ENCODE data around the gene PML.
"Not testable (repeated sequence)": the region's sequence is repeated elsewhere in the genome, so short reads cannot be mapped to it uniquely, and the experiment has no call there.

PML gene

DNA sequence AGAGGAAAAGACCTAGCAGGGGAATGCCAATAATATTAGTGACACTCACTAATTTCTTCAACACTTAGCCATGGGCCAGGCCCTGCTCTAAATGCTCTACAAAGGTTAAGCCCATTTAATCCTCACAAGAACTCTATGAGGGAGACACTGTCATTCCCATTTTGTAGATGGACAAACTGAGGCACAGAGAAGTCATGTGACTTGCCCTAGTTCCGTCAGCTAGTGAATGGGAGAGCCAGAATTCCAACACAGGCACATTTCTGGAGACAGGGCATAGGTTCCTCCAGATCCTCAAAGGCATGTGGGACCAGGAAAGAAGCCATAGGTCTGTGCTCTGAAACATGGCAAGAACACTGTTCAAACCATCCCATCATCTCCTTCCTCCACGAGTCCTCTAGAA is 36.7 kb upstream of the PML start:
- no peaks in the 10 kb centered on the region for H3K9me3 ChIP-seq (ENCODE audit: control extremely low read depth in 1 of 5, control insufficient read depth in 4 of 5, insufficient read depth in 2 of 5, low read depth in 1 of 5, low read length in 4 of 5)
- H3K27me3 ChIP-seq (replicated peaks in 2 of 5; ENCODE audit: control insufficient read depth in 4 of 5, insufficient read depth in 5 of 5, low read length in 4 of 5) = no peaks in the 10 kb centered on the region
- H3K4me3 ChIP-seq (ENCODE audit: control insufficient read depth in 1 of 7, extremely low read depth in 1 of 7, insufficient read depth in 4 of 7, low read depth in 2 of 7, low read length in 6 of 7) = no peak overlapping the region
- H3K27ac ChIP-seq (ENCODE audit: insufficient read depth in 1 of 2, low read depth in 1 of 2, low read length in 2 of 2, poor library complexity in 1 of 2, severe bottlenecking in 2 of 2) = no peak overlapping the region
- no peaks in the 10 kb centered on the region for H3K36me3 ChIP-seq (ENCODE audit: control insufficient read depth in 4 of 4, insufficient read depth in 4 of 4, low read length in 3 of 4)
- no peak for DNase-seq
- ChIA-PET CTCF (interaction anchor here (1.2 to 4.1 kb wide), 6 partner anchors 9 to 79 kb away, joined by 3 to 21 read pairs (median 4); no protein-coding TSS in a partner anchor), POLR2A (no interaction called here)
- 100% methylated on average over 1 of the region's 2 CpGs for WGBS (ENCODE audit: insufficient coverage)
- peaks cover 8 to 91% (median 80%) of the 10 kb centered on the region in 4 experiments for H3K4me1 ChIP-seq (ENCODE audit: control extremely low read depth in 1 of 4, control insufficient read depth in 4 of 4, insufficient read depth in 4 of 4, low read length in 3 of 4)

DNA sequence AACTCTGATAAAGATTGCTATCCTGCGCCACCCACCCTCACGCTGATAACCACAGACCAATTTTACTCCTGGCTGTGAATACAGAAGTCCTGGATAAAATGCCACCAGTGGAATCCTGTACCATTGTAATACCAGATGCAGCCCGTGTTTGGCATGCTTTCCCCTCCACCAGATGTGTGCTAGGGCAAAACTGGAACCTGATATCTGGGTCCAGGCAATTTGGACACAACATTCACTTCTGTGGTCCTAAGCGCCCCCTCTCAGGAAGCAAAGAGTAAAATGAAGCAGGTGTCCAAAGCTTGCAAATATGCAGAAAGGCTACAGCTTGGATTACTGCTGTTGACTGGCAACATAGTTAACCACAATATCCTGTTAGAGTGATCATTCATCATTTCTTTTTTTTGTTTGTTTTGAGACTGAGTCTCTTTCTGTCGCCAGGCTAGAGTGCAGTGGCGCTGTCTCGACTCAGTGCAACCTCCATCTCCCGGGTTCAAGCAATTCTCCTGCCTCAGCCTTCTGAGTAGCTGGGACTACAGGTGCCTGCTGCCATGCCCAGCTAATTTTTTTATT is 35.4 kb upstream of the PML start:
- 0% methylated on average over 7 of the region's 8 CpGs for WGBS (ENCODE audit: insufficient coverage)
- DNase-seq = peak; percentile 59 to 96 (median 92)
- POLR2A ChIA-PET = interaction anchor here (0.7 to 1.0 kb wide), 2 partner anchors 9 to 22 kb away, joined by 3 to 4 read pairs; no protein-coding TSS in a partner anchor
- H3K27me3 ChIP-seq (replicated peaks in 2 of 5; ENCODE audit: control insufficient read depth in 4 of 5, insufficient read depth in 5 of 5, low read length in 4 of 5) = no peaks in the 10 kb centered on the region
- no peak overlapping the region for H3K27ac ChIP-seq (ENCODE audit: insufficient read depth in 1 of 2, low read depth in 1 of 2, low read length in 2 of 2, poor library complexity in 1 of 2, severe bottlenecking in 2 of 2)
- no peaks in the 10 kb centered on the region for H3K9me3 ChIP-seq (ENCODE audit: control extremely low read depth in 1 of 5, control insufficient read depth in 4 of 5, insufficient read depth in 2 of 5, low read depth in 1 of 5, low read length in 4 of 5)
- H3K4me1 ChIP-seq (ENCODE audit: control extremely low read depth in 1 of 4, control insufficient read depth in 4 of 4, insufficient read depth in 4 of 4, low read length in 3 of 4) = peaks cover 8 to 80% (median 70%) of the 10 kb centered on the region in 4 experiments
- H3K36me3 ChIP-seq (ENCODE audit: control insufficient read depth in 4 of 4, insufficient read depth in 4 of 4, low read length in 3 of 4) = no peaks in the 10 kb centered on the region
- CTCF ChIA-PET = interaction anchor here (0.7 to 4.1 kb wide), 8 partner anchors 8 to 531 kb away, joined by 3 to 30 read pairs (median 4); no protein-coding TSS in a partner anchor
- H3K4me3 ChIP-seq (ENCODE audit: control insufficient read depth in 1 of 7, extremely low read depth in 1 of 7, insufficient read depth in 4 of 7, low read depth in 2 of 7, low read length in 6 of 7) = peak overlapping the region in 3 of 7 experiments; percentile 13 to 48 (median 21)

DNA sequence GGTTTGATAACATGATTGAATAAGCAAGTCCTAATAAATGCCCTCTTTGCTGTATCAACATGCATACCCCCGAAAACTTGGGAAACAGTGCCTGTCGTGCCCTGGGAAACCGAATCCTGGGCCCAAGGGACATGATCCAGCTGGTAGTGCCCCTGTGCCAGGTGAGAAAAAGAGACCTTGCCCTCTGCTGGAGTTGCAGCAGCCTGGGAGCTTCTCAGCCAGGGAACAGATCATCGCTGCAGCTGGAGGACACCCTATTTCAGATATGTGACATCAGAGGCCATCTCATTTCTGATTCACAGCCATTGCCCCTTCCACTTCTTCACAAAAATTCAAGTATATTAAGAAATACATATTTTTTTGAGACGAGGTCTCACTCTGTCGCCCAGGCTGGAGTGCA is 34.7 kb upstream of the PML start:
- DNase-seq = peak in 1 of 3 donors; percentile 12
- Histone ChIP-seq H3K9me3 (ENCODE audit: control extremely low read depth in 1 of 5, control insufficient read depth in 4 of 5, insufficient read depth in 2 of 5, low read depth in 1 of 5, low read length in 4 of 5) (no peaks in the 10 kb centered on the region), H3K4me3 (ENCODE audit: control insufficient read depth in 1 of 7, extremely low read depth in 1 of 7, insufficient read depth in 4 of 7, low read depth in 2 of 7, low read length in 6 of 7) (peak overlapping the region in 2 of 7 experiments; percentile 21 to 23), H3K4me1 (ENCODE audit: control extremely low read depth in 1 of 4, control insufficient read depth in 4 of 4, insufficient read depth in 4 of 4, low read length in 3 of 4) (peaks cover 8 to 79% (median 68%) of the 10 kb centered on the region in 4 experiments), H3K27me3 (replicated peaks in 2 of 5; ENCODE audit: control insufficient read depth in 4 of 5, insufficient read depth in 5 of 5, low read length in 4 of 5) (no peaks in the 10 kb centered on the region), H3K36me3 (ENCODE audit: control insufficient read depth in 4 of 4, insufficient read depth in 4 of 4, low read length in 3 of 4) (no peaks in the 10 kb centered on the region), H3K27ac (ENCODE audit: insufficient read depth in 1 of 2, low read depth in 1 of 2, low read length in 2 of 2, poor library complexity in 1 of 2, severe bottlenecking in 2 of 2) (no peak overlapping the region)
- ChIA-PET POLR2A (interaction anchor here (1.0 kb wide), 1 partner anchor 10 kb away, joined by 4 read pairs; no protein-coding TSS in a partner anchor), CTCF (interaction anchor here (1.0 to 4.1 kb wide), 6 partner anchors 8 to 531 kb away, joined by 3 to 30 read pairs (median 6); no protein-coding TSS in a partner anchor)
- 88% methylated on average over 5 of the region's 6 CpGs for WGBS (ENCODE audit: insufficient coverage)

DNA sequence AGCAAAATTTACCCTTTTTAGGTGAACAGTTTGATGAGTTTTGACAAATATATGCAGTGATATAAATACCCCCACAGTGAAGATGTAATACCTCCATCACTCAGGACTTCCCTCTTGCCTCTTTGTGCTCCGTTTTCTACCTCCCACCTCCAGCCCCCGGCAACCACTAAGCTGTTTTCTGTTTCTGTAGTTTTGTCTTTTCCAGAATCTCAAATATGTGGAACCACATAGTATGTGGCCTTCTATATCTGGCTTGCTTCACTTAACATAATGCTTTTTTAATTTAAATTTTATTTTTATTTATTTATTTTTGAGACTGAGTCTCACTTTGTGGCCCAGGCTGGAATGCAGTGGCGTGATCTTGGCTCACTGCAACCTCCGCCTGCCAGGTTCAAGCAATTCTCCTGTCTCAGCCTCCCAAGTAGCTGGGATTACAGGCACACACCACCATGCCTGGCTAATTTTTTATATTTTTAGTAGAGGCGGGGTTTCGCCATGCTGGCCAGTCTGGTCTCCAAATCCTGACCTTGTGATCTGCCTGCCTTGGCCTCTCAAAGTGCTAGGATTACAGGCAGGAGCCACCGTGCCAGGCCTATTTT is 33.9 kb upstream of the PML start:
- CTCF ChIA-PET = interaction anchor here (1.0 to 4.1 kb wide), 4 partner anchors 9 to 93 kb away, joined by 3 to 30 read pairs (median 14); no protein-coding TSS in a partner anchor
- H3K27ac ChIP-seq (ENCODE audit: insufficient read depth in 1 of 2, low read depth in 1 of 2, low read length in 2 of 2, poor library complexity in 1 of 2, severe bottlenecking in 2 of 2); H3K36me3 ChIP-seq (ENCODE audit: control insufficient read depth in 4 of 4, insufficient read depth in 4 of 4, low read length in 3 of 4); H3K27me3 ChIP-seq (replicated peaks in 2 of 5; ENCODE audit: control insufficient read depth in 4 of 5, insufficient read depth in 5 of 5, low read length in 4 of 5); H3K4me3 ChIP-seq (ENCODE audit: control insufficient read depth in 1 of 7, extremely low read depth in 1 of 7, insufficient read depth in 4 of 7, low read depth in 2 of 7, low read length in 6 of 7); H3K9me3 ChIP-seq (ENCODE audit: control extremely low read depth in 1 of 5, control insufficient read depth in 4 of 5, insufficient read depth in 2 of 5, low read depth in 1 of 5, low read length in 4 of 5): not testable (repeated sequence)
- H3K4me1 ChIP-seq (ENCODE audit: control extremely low read depth in 1 of 4, control insufficient read depth in 4 of 4, insufficient read depth in 4 of 4, low read length in 3 of 4) = peaks cover 8 to 80% (median 70%) of the 10 kb centered on the region in 4 experiments
- peak in 1 of 3 donors; percentile 23 for DNase-seq
- POLR2A ChIA-PET = interaction anchor here (1.9 kb wide), 1 partner anchor 9 kb away, joined by 4 read pairs; no protein-coding TSS in a partner anchor
- 84% methylated on average over 7 of the region's 7 CpGs for WGBS (ENCODE audit: insufficient coverage)

DNA sequence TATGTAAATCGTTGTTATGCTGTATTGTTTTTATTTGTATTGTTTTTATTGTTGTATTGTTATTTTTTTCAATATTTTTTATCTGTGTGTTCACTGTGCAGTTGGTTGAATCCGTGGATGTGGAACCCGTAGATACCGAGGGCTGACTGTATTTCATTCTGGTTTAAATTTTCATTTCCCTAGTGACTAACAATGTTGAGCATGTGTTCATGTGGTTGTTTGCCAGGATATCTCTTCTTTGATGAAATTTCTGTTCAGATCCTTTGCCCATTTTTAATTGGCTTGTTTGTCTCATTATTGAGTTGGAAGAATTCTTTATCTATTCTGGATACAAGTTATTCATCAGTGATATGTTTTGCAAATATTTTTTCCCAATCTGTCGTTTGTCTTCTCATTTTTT is 32.1 kb upstream of the PML start:
- Histone ChIP-seq H3K4me3 (ENCODE audit: control insufficient read depth in 1 of 7, extremely low read depth in 1 of 7, insufficient read depth in 4 of 7, low read depth in 2 of 7, low read length in 6 of 7) (no peak overlapping the region), H3K27ac (ENCODE audit: insufficient read depth in 1 of 2, low read depth in 1 of 2, low read length in 2 of 2, poor library complexity in 1 of 2, severe bottlenecking in 2 of 2) (no peak overlapping the region), H3K36me3 (ENCODE audit: control insufficient read depth in 4 of 4, insufficient read depth in 4 of 4, low read length in 3 of 4) (no peaks in the 10 kb centered on the region), H3K27me3 (replicated peaks in 2 of 5; ENCODE audit: control insufficient read depth in 4 of 5, insufficient read depth in 5 of 5, low read length in 4 of 5) (no peaks in the 10 kb centered on the region), H3K4me1 (ENCODE audit: control extremely low read depth in 1 of 4, control insufficient read depth in 4 of 4, insufficient read depth in 4 of 4, low read length in 3 of 4) (peaks cover 9 to 74% (median 62%) of the 10 kb centered on the region in 4 experiments), H3K9me3 (ENCODE audit: control extremely low read depth in 1 of 5, control insufficient read depth in 4 of 5, insufficient read depth in 2 of 5, low read depth in 1 of 5, low read length in 4 of 5) (no peaks in the 10 kb centered on the region)
- POLR2A ChIA-PET = no interaction called here
- CTCF ChIA-PET = interaction anchor here (3.8 kb wide), 1 partner anchor 12 kb away, joined by 27 read pairs; no protein-coding TSS in a partner anchor
- DNase-seq = no peak
- no CpG with 5 or more reads among the region's 5 CpGs for WGBS (ENCODE audit: insufficient coverage)

DNA sequence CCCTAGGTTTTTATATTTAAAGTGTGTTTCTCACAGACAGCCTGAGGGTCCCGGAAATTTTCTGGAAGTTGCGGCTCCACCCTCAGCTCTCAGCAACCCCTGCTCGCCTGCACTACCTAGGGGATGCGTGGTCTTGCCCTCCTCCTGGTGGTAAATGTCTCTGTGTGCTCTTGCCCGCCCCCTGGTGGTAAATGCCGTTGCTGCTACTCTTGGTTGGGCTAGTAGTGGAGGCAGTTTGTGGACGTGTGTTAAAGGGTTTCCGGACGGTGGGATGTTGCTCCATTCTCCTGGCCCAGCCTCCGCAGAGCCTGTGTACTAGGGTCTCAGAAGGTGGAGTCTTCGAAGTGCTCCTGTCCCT is 29.8 kb upstream of the PML start:
- ChIA-PET POLR2A (interaction anchor here (2.0 kb wide), 1 partner anchor 14 kb away, joined by 6 read pairs; no protein-coding TSS in a partner anchor), CTCF (interaction anchor here (0.7 to 4.2 kb wide), 12 partner anchors 8 to 90 kb away, joined by 3 to 51 read pairs (median 8); no protein-coding TSS in a partner anchor)
- peaks cover 3 to 56% (median 41%) of the 10 kb centered on the region in 4 experiments for H3K4me1 ChIP-seq (ENCODE audit: control extremely low read depth in 1 of 4, control insufficient read depth in 4 of 4, insufficient read depth in 4 of 4, low read length in 3 of 4)
- H3K9me3 ChIP-seq (ENCODE audit: control extremely low read depth in 1 of 5, control insufficient read depth in 4 of 5, insufficient read depth in 2 of 5, low read depth in 1 of 5, low read length in 4 of 5) = no peaks in the 10 kb centered on the region
- H3K4me3 ChIP-seq (ENCODE audit: control insufficient read depth in 1 of 7, extremely low read depth in 1 of 7, insufficient read depth in 4 of 7, low read depth in 2 of 7, low read length in 6 of 7) = peak overlapping the region in 3 of 7 experiments; percentile 32 to 52 (median 47)
- WGBS (ENCODE audit: insufficient coverage) = 3% methylated on average over 11 of the region's 11 CpGs
- H3K27me3 ChIP-seq (replicated peaks in 2 of 5; ENCODE audit: control insufficient read depth in 4 of 5, insufficient read depth in 5 of 5, low read length in 4 of 5) = no peaks in the 10 kb centered on the region
- H3K27ac ChIP-seq (ENCODE audit: insufficient read depth in 1 of 2, low read depth in 1 of 2, low read length in 2 of 2, poor library complexity in 1 of 2, severe bottlenecking in 2 of 2) = no peak overlapping the region
- H3K36me3 ChIP-seq (ENCODE audit: control insufficient read depth in 4 of 4, insufficient read depth in 4 of 4, low read length in 3 of 4) = no peaks in the 10 kb centered on the region
- peak; percentile 85 to 91 (median 87) for DNase-seq

All from common myeloid progenitor, CD34-positive (primary cell).